IPS-11a (cell line): ENCODE data around the gene NOTO.
"Not testable (repeated sequence)": the region's sequence is repeated elsewhere in the genome, so short reads cannot be mapped to it uniquely, and the experiment has no call there.

Experiments
- H3K4me3 ChIP-seq: one replicate; pipeline ENCODE4 v1.5.1; 2013; ENCODE audit warnings: low read depth, low read length, control low read depth

NOTO gene

GRCh38 chr2:73197579-73197978 is 4.8 kb upstream of the NOTO start:
- H3K4me3 ChIP-seq: no peak overlapping the region

- not testable (repeated sequence) for H3K4me3 ChIP-seq
These were observed 2.1 kb upstream of the NOTO start for GRCh38 chr2:73200281-73200680.

GRCh38 chr2:73203055-73203681 is 794 bp downstream of the NOTO start:
- peak overlapping the region; percentile 37 for H3K4me3 ChIP-seq

- H3K4me3 ChIP-seq: no peak overlapping the region
These were observed 3.2 kb downstream of the NOTO start for GRCh38 chr2:73205611-73206010.

- no peak overlapping the region for H3K4me3 ChIP-seq
These were observed 5.9 kb downstream of the NOTO start for GRCh38 chr2:73208258-73208657.

- no peak overlapping the region for H3K4me3 ChIP-seq
These were observed 7.6 kb downstream of the NOTO start for GRCh38 chr2:73210019-73210418.

GRCh38 chr2:73210696-73211095 is 8.3 kb downstream of the NOTO start:
- no peak overlapping the region for H3K4me3 ChIP-seq

- H3K4me3 ChIP-seq: no peak overlapping the region
These were observed 9.7 kb downstream of the NOTO start for GRCh38 chr2:73212098-73212447.

GRCh38 chr2:73212448-73213176 is 10.2 kb downstream of the NOTO start:
- H3K4me3 ChIP-seq: no peak overlapping the region

GRCh38 chr2:73214120-73215035 is 12.0 kb downstream of the NOTO start, which contains the start of gene SMYD5:
Gene SMYD5 (plus strand): TSS chr2:73214245. CDS start chr2:73214267, 22 bp downstream.
- peak within 1 kb of the TSS; percentile 86 for H3K4me3 ChIP-seq

GRCh38 chr2:73215254-73215653 is 12.9 kb downstream of the NOTO start:
- H3K4me3 ChIP-seq: peak overlapping the region; percentile 86

- H3K4me3 ChIP-seq: no peak overlapping the region
These were observed 14.8 kb downstream of the NOTO start for GRCh38 chr2:73217160-73217559.

GRCh38 chr2:73217826-73218225 is 15.5 kb downstream of the NOTO start:
- no peak overlapping the region for H3K4me3 ChIP-seq

- no peak overlapping the region for H3K4me3 ChIP-seq
These were observed 15.9 kb downstream of the NOTO start for GRCh38 chr2:73218298-73218697.

GRCh38 chr2:73223821-73224220 is 21.4 kb downstream of the NOTO start:
- H3K4me3 ChIP-seq: no peak overlapping the region

GRCh38 chr2:73225513-73226360 is 23.4 kb downstream of the NOTO start:
- H3K4me3 ChIP-seq: no peak overlapping the region

- H3K4me3 ChIP-seq: no peak overlapping the region
These were observed 24.7 kb downstream of the NOTO start for GRCh38 chr2:73227086-73227485.

- H3K4me3 ChIP-seq: no peak overlapping the region
These were observed 26.3 kb downstream of the NOTO start for GRCh38 chr2:73228631-73229030.

GRCh38 chr2:73232403-73233153 is 30.2 kb downstream of the NOTO start:
- H3K4me3 ChIP-seq: peak overlapping the region; percentile 66
